ENCODE results near the gene TCP11L1. TPM values are rescaled to one million over a fixed set of nuclear protein-coding genes. Genes with fewer than 3 reads are reported as not detected.

Gene TCP11L1
- total and polyA plus RNA-seq, 2 donors (not counting 1 experiment from before 2014, with no cell fraction given): 7.7 to 19.7 TPM

DNA sequence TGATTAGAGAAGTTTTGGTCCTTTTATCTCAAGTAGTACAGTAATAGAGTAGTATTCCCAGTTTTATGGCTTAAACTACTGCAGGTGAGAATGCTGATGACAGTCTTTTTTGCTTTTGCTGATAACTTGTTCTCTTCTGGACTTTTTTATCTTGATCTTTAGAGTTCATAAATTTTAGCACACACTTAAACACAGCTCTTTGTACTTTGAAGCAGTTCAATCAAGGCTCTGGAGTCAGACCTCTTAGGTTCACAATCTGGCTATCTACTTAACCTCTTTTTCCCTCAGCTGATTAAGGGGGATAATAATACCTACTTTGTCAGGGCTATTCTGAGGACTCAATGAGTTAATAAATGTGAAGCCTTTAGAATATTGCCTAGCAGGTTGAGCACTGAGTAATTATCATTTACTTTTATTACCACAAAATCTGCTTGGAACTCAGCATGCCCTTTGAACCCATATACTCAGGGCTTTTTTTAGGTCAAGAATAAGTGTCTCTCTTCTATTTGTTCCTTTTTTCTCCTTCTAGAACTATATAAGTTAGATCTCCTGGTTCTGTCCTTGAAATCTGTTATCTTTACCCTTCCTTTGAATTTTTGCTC, 70.0 kb downstream of the TCP11L1 start:
- Mint-ChIP-seq H3K4me1 (no peaks in the 10 kb centered on the region), H3K27me3 (no peaks in the 10 kb centered on the region), H3K4me3 (no peak overlapping the region), H3K9me3 (ENCODE audit: insufficient read depth) (no peaks in the 10 kb centered on the region), H3K27ac (no peak overlapping the region)
- intact Hi-C loops (cut with micrococcal nuclease): no loop called here
- Histone ChIP-seq H3K9ac (ENCODE audit: low read length) (no peak overlapping the region), H4K20me1 (ENCODE audit: control insufficient read depth, insufficient read depth, low read length, poor library complexity, severe bottlenecking) (no peaks in the 10 kb centered on the region), H3K4me3 (ENCODE audit: control extremely low read depth in 1 of 5, extremely low read depth in 1 of 5, insufficient read depth in 1 of 5, low read depth in 2 of 5, low read length in 4 of 5) (no peak overlapping the region), H3K4me1 (ENCODE audit: control insufficient read depth in 2 of 2, insufficient read depth in 2 of 2, low read length in 2 of 2) (no peaks in the 10 kb centered on the region), H3K4me2 (replicated peaks; ENCODE audit: low read depth, low read length, poor library complexity, severe bottlenecking) (no peak overlapping the region), H2AFZ (ENCODE audit: insufficient read depth, low read depth, low read length, poor library complexity, severe bottlenecking) (no peak overlapping the region), H3K27ac (ENCODE audit: low read length in 2 of 2) (no peak overlapping the region), H3K27me3 (replicated peaks in 1 of 4; ENCODE audit: control extremely low read depth in 1 of 4, control insufficient read depth in 3 of 4, insufficient read depth in 4 of 4, low read length in 3 of 4) (no peaks in the 10 kb centered on the region), H3K9me3 (ENCODE audit: control extremely low read depth in 1 of 3, control insufficient read depth in 2 of 3, insufficient read depth in 1 of 3, low read length in 2 of 3) (no peaks in the 10 kb centered on the region), H3K79me2 (ENCODE audit: control insufficient read depth, insufficient read depth, low read length) (no peaks in the 10 kb centered on the region), H3K36me3 (replicated peaks in 1 of 2; ENCODE audit: control extremely low read depth in 1 of 2, control insufficient read depth in 1 of 2, extremely low read depth in 1 of 2, insufficient read depth in 2 of 2, low read length in 1 of 2) (peaks cover 0 to 1% of the 10 kb centered on the region in 2 experiments)
- no peak for DNase-seq
- TF ChIP-seq, protein P1, sequence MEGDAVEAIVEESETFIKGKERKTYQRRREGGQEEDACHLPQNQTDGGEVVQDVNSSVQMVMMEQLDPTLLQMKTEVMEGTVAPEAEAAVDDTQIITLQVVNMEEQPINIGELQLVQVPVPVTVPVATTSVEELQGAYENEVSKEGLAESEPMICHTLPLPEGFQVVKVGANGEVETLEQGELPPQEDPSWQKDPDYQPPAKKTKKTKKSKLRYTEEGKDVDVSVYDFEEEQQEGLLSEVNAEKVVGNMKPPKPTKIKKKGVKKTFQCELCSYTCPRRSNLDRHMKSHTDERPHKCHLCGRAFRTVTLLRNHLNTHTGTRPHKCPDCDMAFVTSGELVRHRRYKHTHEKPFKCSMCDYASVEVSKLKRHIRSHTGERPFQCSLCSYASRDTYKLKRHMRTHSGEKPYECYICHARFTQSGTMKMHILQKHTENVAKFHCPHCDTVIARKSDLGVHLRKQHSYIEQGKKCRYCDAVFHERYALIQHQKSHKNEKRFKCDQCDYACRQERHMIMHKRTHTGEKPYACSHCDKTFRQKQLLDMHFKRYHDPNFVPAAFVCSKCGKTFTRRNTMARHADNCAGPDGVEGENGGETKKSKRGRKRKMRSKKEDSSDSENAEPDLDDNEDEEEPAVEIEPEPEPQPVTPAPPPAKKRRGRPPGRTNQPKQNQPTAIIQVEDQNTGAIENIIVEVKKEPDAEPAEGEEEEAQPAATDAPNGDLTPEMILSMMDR (IDR thresholded peaks at IDR 0.05): no peak
- TF ChIP-seq EZH2 (IDR thresholded peaks at IDR 0.05; ENCODE audit: borderline replicate concordance, insufficient read depth, low read depth, low read length, poor library complexity, severe bottlenecking): no peak
- ATAC-seq (ENCODE audit: low read depth): no peak
- POLR2A ChIA-PET: no interaction called here
- CTCF ChIA-PET: interaction anchor here (0.9 to 1.8 kb wide), 2 partner anchors 44 to 221 kb away, joined by 3 to 5 read pairs; no protein-coding TSS in a partner anchor

GRCh38 chr11:33110083-33110482, 70.7 kb downstream of the TCP11L1 start:
- no peak for ATAC-seq (ENCODE audit: low read depth)
- POLR2A ChIA-PET: no interaction called here

More at GRCh38 chr11:33110083-33110482, 70.7 kb downstream of the TCP11L1 start:
- H3K4me2 ChIP-seq (replicated peaks; ENCODE audit: low read depth, low read length, poor library complexity, severe bottlenecking): no peak overlapping the region
- WGBS (ENCODE audit: insufficient coverage): no CpG with 5 or more reads among the region's 1 CpG
- no peak overlapping the region for H3K27ac ChIP-seq (ENCODE audit: low read length in 2 of 2)
- H3K27me3 Mint-ChIP-seq: no peaks in the 10 kb centered on the region
- no peak overlapping the region for H3K9ac ChIP-seq (ENCODE audit: low read length)
- H3K36me3 ChIP-seq (replicated peaks in 1 of 2; ENCODE audit: control extremely low read depth in 1 of 2, control insufficient read depth in 1 of 2, extremely low read depth in 1 of 2, insufficient read depth in 2 of 2, low read length in 1 of 2): peaks cover 0 to under 1% of the 10 kb centered on the region in 2 experiments
- H3K4me1 Mint-ChIP-seq: no peaks in the 10 kb centered on the region
- no peak overlapping the region for H2AFZ ChIP-seq (ENCODE audit: insufficient read depth, low read depth, low read length, poor library complexity, severe bottlenecking)
- H4K20me1 ChIP-seq (ENCODE audit: control insufficient read depth, insufficient read depth, low read length, poor library complexity, severe bottlenecking): no peaks in the 10 kb centered on the region
- TF ChIP-seq EZH2 (IDR thresholded peaks at IDR 0.05; ENCODE audit: borderline replicate concordance, insufficient read depth, low read depth, low read length, poor library complexity, severe bottlenecking): no peak
- TF ChIP-seq, protein P1 (IDR thresholded peaks at IDR 0.05): no peak
- no peaks in the 10 kb centered on the region for H3K4me1 ChIP-seq (ENCODE audit: control insufficient read depth in 2 of 2, insufficient read depth in 2 of 2, low read length in 2 of 2)
- H3K4me3 ChIP-seq (ENCODE audit: control extremely low read depth in 1 of 5, extremely low read depth in 1 of 5, insufficient read depth in 1 of 5, low read depth in 2 of 5, low read length in 4 of 5): no peak overlapping the region
- no peak overlapping the region for H3K27ac Mint-ChIP-seq
- CTCF ChIA-PET: interaction anchor here (0.9 kb wide), 1 partner anchor 44 kb away, joined by 3 read pairs; no protein-coding TSS in a partner anchor
- H3K27me3 ChIP-seq (replicated peaks in 1 of 4; ENCODE audit: control extremely low read depth in 1 of 4, control insufficient read depth in 3 of 4, insufficient read depth in 4 of 4, low read length in 3 of 4): no peaks in the 10 kb centered on the region
- DNase-seq: no peak
- H3K79me2 ChIP-seq (ENCODE audit: control insufficient read depth, insufficient read depth, low read length): no peaks in the 10 kb centered on the region
- H3K4me3 Mint-ChIP-seq: no peak overlapping the region
- no peaks in the 10 kb centered on the region for H3K9me3 Mint-ChIP-seq (ENCODE audit: insufficient read depth)
- intact Hi-C loops (cut with micrococcal nuclease): no loop called here
- no peaks in the 10 kb centered on the region for H3K9me3 ChIP-seq (ENCODE audit: control extremely low read depth in 1 of 3, control insufficient read depth in 2 of 3, insufficient read depth in 1 of 3, low read length in 2 of 3)
